VCaP (cell line): ENCODE data around the gene AR.
"Not testable (repeated sequence)": the region's sequence is repeated elsewhere in the genome, so short reads cannot be mapped to it uniquely, and the experiment has no call there.

Source experiments
- H3K27ac ChIP-seq: fragments of 450-650 bp; 2 replicates; pipeline ENCODE4 v1.5.1; 2017
- CTCF ChIP-seq: fragments of 450-650 bp; conservative IDR thresholded peaks from 2 replicates; pipeline ENCODE4 v1.5.1; 2017; ENCODE audit warnings: mild to moderate bottlenecking, moderate library complexity

AR gene

DNA sequence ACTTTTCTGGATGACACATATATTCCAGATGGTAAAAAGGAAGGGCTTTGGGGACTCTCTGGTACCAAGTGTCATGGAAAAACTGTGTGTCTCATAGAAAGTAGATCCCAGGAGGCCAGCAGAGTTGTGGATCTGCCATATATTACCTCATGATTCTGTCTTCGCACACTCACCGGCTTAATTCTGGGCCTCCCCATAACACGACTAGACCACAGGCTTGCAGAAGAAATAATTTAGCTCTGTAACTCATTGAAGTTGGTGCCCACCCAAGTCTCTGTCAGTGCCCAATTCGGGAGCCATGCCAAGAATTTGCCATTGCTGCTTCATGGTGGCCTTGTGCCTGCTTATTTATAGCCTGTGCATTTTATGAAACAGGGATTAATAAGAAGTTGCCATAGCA lies 104.5 kb downstream of the AR start:
- no peak overlapping the region for H3K27ac ChIP-seq
- no peak for TF ChIP-seq CTCF

DNA sequence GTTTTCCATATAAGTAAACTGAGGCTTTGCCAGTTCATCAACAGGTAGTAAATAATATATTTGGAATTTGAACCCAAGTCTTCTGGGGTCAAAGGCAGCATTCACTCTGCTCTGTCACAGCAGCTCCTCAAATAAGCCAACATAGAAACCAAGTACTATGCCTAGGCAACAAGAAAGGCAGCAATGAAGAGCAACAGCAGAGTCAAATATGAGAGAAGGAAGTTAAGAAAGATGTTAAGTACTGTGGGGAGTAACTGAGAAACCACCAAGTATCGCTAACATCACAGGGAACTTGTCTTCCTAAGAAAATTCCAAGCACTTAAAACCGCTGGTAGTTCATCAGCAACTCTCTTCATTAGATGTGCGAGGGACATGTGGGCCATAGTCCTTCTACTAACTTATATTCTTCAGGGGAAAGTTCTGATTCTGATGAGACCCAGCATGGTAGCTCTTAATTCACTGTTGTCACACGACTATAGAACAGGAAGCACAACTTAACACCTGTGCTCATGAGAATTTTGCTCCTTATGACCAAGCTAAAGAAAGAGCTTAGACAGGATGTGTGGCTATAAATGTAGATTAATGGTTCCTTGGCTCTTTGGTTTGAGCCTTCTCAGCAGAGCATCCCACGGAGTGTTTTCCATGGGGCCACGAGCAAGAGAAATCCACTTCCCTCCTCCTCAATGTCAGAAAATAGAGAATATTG lies 107.8 kb downstream of the AR start:
- TF ChIP-seq CTCF = no peak
- H3K27ac ChIP-seq = no peak overlapping the region

DNA sequence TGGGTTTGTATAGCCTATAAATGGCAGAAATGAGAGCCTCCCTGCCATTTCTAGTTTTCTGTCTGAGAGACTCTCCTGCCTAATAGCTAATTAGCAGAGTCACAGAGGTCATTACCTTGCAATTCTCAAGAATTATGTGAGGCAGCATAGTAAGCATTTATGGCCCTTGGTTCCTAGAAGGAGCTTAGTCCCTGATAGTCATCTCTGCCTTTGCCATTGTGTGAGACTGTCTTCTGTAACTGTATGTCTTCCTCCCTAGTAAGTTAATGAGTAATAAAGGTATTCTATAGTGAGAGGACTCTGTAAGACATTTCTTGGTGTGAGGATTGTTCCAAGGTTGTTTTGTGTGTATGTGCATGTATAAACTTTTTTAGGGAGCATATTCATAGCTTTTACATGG lies 108.7 kb downstream of the AR start:
- no peak overlapping the region for H3K27ac ChIP-seq
- no peak for TF ChIP-seq CTCF

GRCh38 chrX:67654301-67654700 lies 110.5 kb downstream of the AR start:
- TF ChIP-seq CTCF = no peak
- no peak overlapping the region for H3K27ac ChIP-seq

- TF ChIP-seq CTCF = no peak
Measured at GRCh38 chrX:67665583-67665982, 121.8 kb downstream of the AR start.

DNA sequence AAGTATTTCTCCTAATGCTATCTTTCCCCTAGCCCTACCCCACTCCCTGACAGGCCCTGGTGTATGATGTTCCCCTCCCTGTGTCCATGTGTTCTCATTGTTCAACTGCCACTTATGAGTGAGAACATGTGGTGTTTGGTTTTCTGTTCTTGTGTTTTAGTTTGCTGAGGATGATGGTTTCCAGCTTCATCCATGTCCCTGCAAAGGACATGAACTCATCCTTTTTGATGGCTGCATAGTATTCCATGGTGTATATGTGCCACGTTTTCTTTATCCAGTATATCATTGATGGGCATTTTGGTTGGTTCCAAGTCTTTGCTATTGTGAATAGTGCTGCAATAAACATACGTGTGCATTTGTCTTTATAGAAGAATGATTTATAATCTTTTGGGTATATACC lies 126.9 kb downstream of the AR start:
- not testable (repeated sequence) for H3K27ac ChIP-seq

More at GRCh38 chrX:67665583-67665982, 121.8 kb downstream of the AR start:
- H3K27ac ChIP-seq = no peak overlapping the region

DNA sequence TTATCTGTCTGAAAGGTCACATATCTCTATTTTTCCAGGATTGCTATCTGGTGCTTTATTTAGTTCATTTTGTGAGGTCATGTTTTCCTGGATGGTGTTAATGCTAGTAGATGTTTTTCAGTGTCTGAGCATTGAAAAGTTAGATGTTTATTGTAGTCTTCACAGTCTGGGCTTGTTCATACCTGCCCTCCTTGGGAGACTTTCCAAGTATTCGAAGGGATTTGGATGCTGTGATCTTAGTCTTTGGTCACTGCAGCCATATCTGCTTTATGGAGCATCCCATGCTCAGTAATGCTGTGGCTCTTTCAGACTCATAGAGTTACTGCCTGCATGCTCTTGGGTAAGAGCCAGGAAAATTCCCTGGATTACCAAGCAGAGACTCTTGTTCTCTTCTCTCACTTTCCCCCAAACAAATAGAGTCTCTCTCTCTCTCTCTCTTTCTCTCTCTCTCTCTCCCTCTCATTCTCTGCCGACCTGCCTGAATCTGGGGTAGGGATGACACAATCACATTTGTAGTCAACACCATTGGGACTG lies 130.0 kb downstream of the AR start:
- no peak overlapping the region for H3K27ac ChIP-seq

More for the DNA sequence above, 130.0 kb downstream of the AR start:
- TF ChIP-seq CTCF = no peak
